DOHH2 (cell line): ENCODE measurements around the gene NPAS3.

ENCODE experiments used
- H3F3A ChIP-seq: fragments of 200-600 bp; sonication (generic), shearing (Covaris generic); 2 replicates; pipeline ENCODE4 v1.6.0; 2016; ENCODE audit warnings: antibody characterized with exemption, mild to moderate bottlenecking; ENCODE audit not compliant: control insufficient read depth, insufficient read depth
- H3K27ac ChIP-seq: fragments of 200-600 bp; sonication (generic); 2 replicates; pipeline ENCODE4 v1.5.1; 2014; ENCODE audit warnings: low read depth, mild to moderate bottlenecking, low read length, moderate library complexity
- H3K27me3 ChIP-seq: fragments of 200-600 bp; sonication (generic); 2 replicates; pipeline ENCODE4 v1.6.1; 2014; ENCODE audit warnings: mild to moderate bottlenecking, low read length, mixed read lengths; ENCODE audit not compliant: control insufficient read depth
- H3K36me3 ChIP-seq: fragments of 200-600 bp; sonication (generic); 2 replicates; pipeline ENCODE4 v1.6.1; 2014; ENCODE audit warnings: mild to moderate bottlenecking, low read length, moderate library complexity, mixed read lengths; ENCODE audit not compliant: control insufficient read depth
- H3K4me1 ChIP-seq: fragments of 200-600 bp; sonication (generic); 2 replicates; pipeline ENCODE4 v1.6.1; 2014; ENCODE audit warnings: mild to moderate bottlenecking, low read length, mixed read lengths; ENCODE audit not compliant: control insufficient read depth
- H3K4me2 ChIP-seq: fragments of 200-600 bp; sonication (generic); 2 replicates; pipeline ENCODE4 v1.6.0; 2014; ENCODE audit warnings: mild to moderate bottlenecking, low read length, moderate library complexity
- H3K4me3 ChIP-seq: fragments of 200-600 bp; sonication (generic); 2 replicates; pipeline ENCODE4 v1.5.1; 2014; ENCODE audit warnings: mild to moderate bottlenecking, low read length, mixed read lengths
- H3K79me2 ChIP-seq: fragments of 200-600 bp; sonication (generic); 2 replicates; pipeline ENCODE4 v1.6.1; 2014; ENCODE audit warnings: mild to moderate bottlenecking, low read length, mixed read lengths; ENCODE audit not compliant: control insufficient read depth
- H3K9me2 ChIP-seq: fragments of 200-600 bp; sonication (generic); replicated peaks from 2 replicates; pipeline ENCODE4 v1.6.1; 2014; ENCODE audit warnings: mild to moderate bottlenecking, low read length, mixed read lengths; ENCODE audit not compliant: control insufficient read depth
- H3K9me3 ChIP-seq: fragments of 200-600 bp; sonication (generic); 2 replicates; pipeline ENCODE4 v1.6.1; 2014; ENCODE audit warnings: antibody characterized with exemption, low read length, mixed read lengths; ENCODE audit not compliant: control insufficient read depth, insufficient read depth
- H4K20me1 ChIP-seq: fragments of 200-600 bp; sonication (generic); 2 replicates; pipeline ENCODE4 v1.6.0; 2014; ENCODE audit warnings: low read depth, mild to moderate bottlenecking, antibody characterized with exemption, low read length, moderate library complexity; ENCODE audit not compliant: control insufficient read depth, insufficient read depth
- EZH2phosphoT487 ChIP-seq: fragments of 200-600 bp; sonication (generic); IDR thresholded peaks from 2 replicates; pipeline ENCODE4 v1.6.1; 2017; ENCODE audit warnings: borderline replicate concordance, mild to moderate bottlenecking, antibody characterized with exemption, low read length, moderate library complexity, mixed read lengths
- TF ChIP-seq, protein P1 (sequence below): fragments of 200-600 bp; sonication (generic); IDR thresholded peaks from one replicate; pipeline ENCODE4 v1.5.1; 2014; ENCODE audit warnings: antibody characterized with exemption, mild to moderate bottlenecking, low read depth, low read length; ENCODE audit not compliant: poor library complexity, severe bottlenecking

NPAS3 gene

DNA sequence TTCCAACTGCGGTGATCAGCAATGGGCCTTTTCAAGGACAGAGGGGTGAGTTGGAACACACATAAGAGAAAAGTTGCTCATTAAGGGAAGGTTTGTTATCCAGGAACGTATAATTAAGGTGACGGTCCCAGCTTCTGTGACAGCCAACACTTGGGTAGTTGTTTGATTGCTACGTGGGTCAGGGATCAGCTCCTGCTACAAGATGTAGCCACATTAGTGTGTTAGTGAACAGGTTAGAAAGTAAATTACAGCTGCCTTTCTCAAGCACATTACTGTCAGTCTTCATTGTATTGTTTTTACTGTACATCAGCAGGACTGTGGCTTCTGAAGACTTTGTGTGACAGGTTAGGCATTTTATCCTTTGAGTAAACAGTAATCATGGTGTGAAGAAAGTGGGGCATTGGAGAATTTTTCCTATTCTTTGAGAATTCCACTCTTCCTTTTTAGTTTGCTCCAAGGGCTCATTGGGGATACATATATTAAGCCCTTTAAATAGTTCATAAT is 781.7 kb downstream of the NPAS3 start:
- no peaks in the 10 kb centered on the region for H3K36me3 ChIP-seq
- no peaks in the 10 kb centered on the region for H3K9me3 ChIP-seq
- no peaks in the 10 kb centered on the region for H3K27me3 ChIP-seq
- TF ChIP-seq EZH2phosphoT487: no peak
- TF ChIP-seq, protein P1, sequence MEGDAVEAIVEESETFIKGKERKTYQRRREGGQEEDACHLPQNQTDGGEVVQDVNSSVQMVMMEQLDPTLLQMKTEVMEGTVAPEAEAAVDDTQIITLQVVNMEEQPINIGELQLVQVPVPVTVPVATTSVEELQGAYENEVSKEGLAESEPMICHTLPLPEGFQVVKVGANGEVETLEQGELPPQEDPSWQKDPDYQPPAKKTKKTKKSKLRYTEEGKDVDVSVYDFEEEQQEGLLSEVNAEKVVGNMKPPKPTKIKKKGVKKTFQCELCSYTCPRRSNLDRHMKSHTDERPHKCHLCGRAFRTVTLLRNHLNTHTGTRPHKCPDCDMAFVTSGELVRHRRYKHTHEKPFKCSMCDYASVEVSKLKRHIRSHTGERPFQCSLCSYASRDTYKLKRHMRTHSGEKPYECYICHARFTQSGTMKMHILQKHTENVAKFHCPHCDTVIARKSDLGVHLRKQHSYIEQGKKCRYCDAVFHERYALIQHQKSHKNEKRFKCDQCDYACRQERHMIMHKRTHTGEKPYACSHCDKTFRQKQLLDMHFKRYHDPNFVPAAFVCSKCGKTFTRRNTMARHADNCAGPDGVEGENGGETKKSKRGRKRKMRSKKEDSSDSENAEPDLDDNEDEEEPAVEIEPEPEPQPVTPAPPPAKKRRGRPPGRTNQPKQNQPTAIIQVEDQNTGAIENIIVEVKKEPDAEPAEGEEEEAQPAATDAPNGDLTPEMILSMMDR: no peak
- H3K27ac ChIP-seq: no peak overlapping the region
- H3K9me2 ChIP-seq: no peaks in the 10 kb centered on the region
- H3K79me2 ChIP-seq: no peaks in the 10 kb centered on the region
- H3K4me2 ChIP-seq: no peak overlapping the region
- no peaks in the 10 kb centered on the region for H3F3A ChIP-seq
- no peak overlapping the region for H3K4me3 ChIP-seq
- H3K4me1 ChIP-seq: no peaks in the 10 kb centered on the region
- no peaks in the 10 kb centered on the region for H4K20me1 ChIP-seq

DNA sequence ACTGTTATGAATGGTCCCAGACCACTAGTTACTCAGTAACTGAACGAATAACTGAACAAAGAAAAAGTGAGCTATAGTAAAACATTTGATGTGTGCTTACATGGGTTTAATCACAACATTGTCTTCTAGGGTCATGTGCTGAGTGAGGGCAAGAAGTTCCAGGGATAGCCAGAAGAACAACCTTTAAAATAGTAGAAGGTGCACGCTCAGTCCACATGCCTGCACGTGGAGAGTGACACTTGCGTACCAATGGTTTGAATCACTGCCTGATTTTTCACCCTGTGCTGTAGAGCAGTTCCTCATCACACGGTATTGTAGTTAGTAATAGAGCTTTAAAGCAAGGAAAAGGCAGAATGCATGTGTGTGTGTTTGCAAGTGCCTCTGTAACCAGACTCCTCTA is 788.0 kb downstream of the NPAS3 start:
- Histone ChIP-seq H3K9me2 (no peaks in the 10 kb centered on the region), H3K79me2 (no peaks in the 10 kb centered on the region), H4K20me1 (no peaks in the 10 kb centered on the region), H3K4me1 (no peaks in the 10 kb centered on the region), H3K27me3 (no peaks in the 10 kb centered on the region), H3K36me3 (no peaks in the 10 kb centered on the region), H3K27ac (no peak overlapping the region), H3F3A (no peaks in the 10 kb centered on the region), H3K4me2 (no peak overlapping the region), H3K9me3 (no peaks in the 10 kb centered on the region), H3K4me3 (no peak overlapping the region)
- TF ChIP-seq, protein P1: no peak
- no peak for TF ChIP-seq EZH2phosphoT487

GRCh38 chr14:33727606-33728005 is 788.9 kb downstream of the NPAS3 start:
- Histone ChIP-seq H3K79me2 (no peaks in the 10 kb centered on the region), H4K20me1 (no peaks in the 10 kb centered on the region), H3K4me1 (no peaks in the 10 kb centered on the region), H3K4me2 (no peak overlapping the region), H3K9me3 (no peaks in the 10 kb centered on the region), H3K4me3 (no peak overlapping the region), H3K27me3 (no peaks in the 10 kb centered on the region), H3K27ac (no peak overlapping the region), H3F3A (no peaks in the 10 kb centered on the region), H3K9me2 (no peaks in the 10 kb centered on the region), H3K36me3 (no peaks in the 10 kb centered on the region)
- TF ChIP-seq EZH2phosphoT487: no peak
- TF ChIP-seq, protein P1: no peak

- H3K79me2 ChIP-seq: no peaks in the 10 kb centered on the region
- H3K27ac ChIP-seq: no peak overlapping the region
- no peak overlapping the region for H3K4me3 ChIP-seq
- TF ChIP-seq EZH2phosphoT487: no peak
- TF ChIP-seq, protein P1: no peak
- H3K9me2 ChIP-seq: no peaks in the 10 kb centered on the region
- no peaks in the 10 kb centered on the region for H3F3A ChIP-seq
- no peaks in the 10 kb centered on the region for H3K36me3 ChIP-seq
- no peak overlapping the region for H3K4me2 ChIP-seq
- H4K20me1 ChIP-seq: no peaks in the 10 kb centered on the region
- H3K4me1 ChIP-seq: no peaks in the 10 kb centered on the region
- H3K27me3 ChIP-seq: no peaks in the 10 kb centered on the region
- no peaks in the 10 kb centered on the region for H3K9me3 ChIP-seq
Observed at GRCh38 chr14:33728010-33728498, 789.4 kb downstream of the NPAS3 start.
